A549 (cell line): ENCODE measurements around the gene GHR. TPM values are rescaled to one million over a fixed set of nuclear protein-coding genes. Genes with fewer than 3 reads are reported as not detected.

Source experiments
- ATAC-seq, 2 experiments: fragments of 200-7000 bp in 1 of 2; fragments of >200 bp in 1 of 2; cut with Nextera tagmentation in 1 of 2; cut with Tn5 transposase in 1 of 2; 3 replicates each; pipeline versions ENCODE4 v1.8.0 to v1.9.1; 2018 to 2020; ENCODE audit warnings: mild to moderate bottlenecking in 1 of 2, moderate library complexity in 1 of 2
- CTCF ChIA-PET: fragments of 300-600 bp; sonication (Branson Sonifier 250); formaldehyde crosslinking; extraction: SDS; loops from one replicate; lab custom pipeline; 2021; ENCODE audit warnings: antibody characterized with exemption, inconsistent platforms; lab: Yijun Ruan, JAX
- POLR2A ChIA-PET: fragments of 350-600 bp; formaldehyde crosslinking; extraction: SDS; loops from one replicate; lab custom pipeline; 2021; ENCODE audit warnings: antibody characterized with exemption, inconsistent platforms; lab: Yijun Ruan, JAX
- DNase-seq, 2 experiments: peaks; one replicate each; pipeline versions ENCODE4 v3.0.0 to v3.0.0-alpha.2; 2011 to 2016; ENCODE audit warnings: low read depth in 1 of 2, low spot score in 1 of 2
- FAIRE-seq: peaks from 2 replicates; lab custom pipeline; 2011; peaks lifted over from hg19 to GRCh38; lab: Jason Lieb, UNC
- H3K27ac ChIP-seq, 2 experiments: fragments of >200 bp; sonication (Bioruptor Twin); formaldehyde crosslinking; 3 replicates each; pipeline ENCODE4 v1.5.1; 2016 to 2017
- H3K4me1 ChIP-seq: fragments of >200 bp; sonication (Bioruptor Twin); formaldehyde crosslinking; 3 replicates; pipeline ENCODE4 v1.6.1; 2016
- H3K4me2 ChIP-seq: fragments of >200 bp; sonication (Bioruptor Twin); formaldehyde crosslinking; 3 replicates; pipeline ENCODE4 v1.6.1; 2016
- H3K4me3 ChIP-seq: fragments of >200 bp; sonication (Bioruptor Twin); formaldehyde crosslinking; 3 replicates; pipeline ENCODE4 v1.5.1; 2016
- H3K9me3 ChIP-seq: fragments of >200 bp; sonication (Bioruptor Twin); formaldehyde crosslinking; 3 replicates; pipeline ENCODE4 v1.6.1; 2016
- BHLHE40 ChIP-seq: IDR thresholded peaks from 2 replicates; pipeline ENCODE4 v1.6.1; 2012; ENCODE audit warnings: low read depth, low read length, inconsistent platforms
- CBX2 ChIP-seq: fragments of 200-600 bp; sonication (generic); IDR thresholded peaks from 2 replicates; pipeline ENCODE4 v1.6.1; 2016; ENCODE audit warnings: low read depth, mild to moderate bottlenecking, borderline replicate concordance
- CBX8 ChIP-seq: fragments of 200-600 bp; sonication (generic); IDR thresholded peaks from 2 replicates; pipeline ENCODE4 v1.6.1; 2016
- CEBPB ChIP-seq, 2 experiments: fragments of >200 bp in 1 of 2; sonication (Bioruptor Twin) in 1 of 2; formaldehyde crosslinking in 1 of 2; IDR thresholded peaks; 2 replicates each; pipeline ENCODE4 v1.6.1; 2012 to 2016
- CHD4 ChIP-seq: fragments of 200-600 bp; sonication (generic); IDR thresholded peaks from 2 replicates; pipeline ENCODE4 v1.6.1; 2016; ENCODE audit warnings: antibody characterized with exemption, mild to moderate bottlenecking, borderline replicate concordance
- EHMT2 ChIP-seq: fragments of 200-600 bp; sonication (generic); IDR thresholded peaks from 2 replicates; pipeline ENCODE4 v1.6.1; 2016; ENCODE audit warnings: antibody characterized with exemption, low read depth, mild to moderate bottlenecking, moderate library complexity
- ESRRA ChIP-seq: fragments of 150-350 bp; IDR thresholded peaks from 2 replicates; pipeline ENCODE4 v1.6.1; 2014; ENCODE audit warnings: mild to moderate bottlenecking, low read length, borderline replicate concordance
- FOSB ChIP-seq: fragments of 250-450 bp; sonication (Bioruptor Pico); IDR thresholded peaks from 2 replicates; pipeline ENCODE4 v1.5.0; 2020; ENCODE audit warnings: mild to moderate bottlenecking, moderate library complexity
- FOXS1 ChIP-seq: fragments of 250-450 bp; sonication (Bioruptor Pico); IDR thresholded peaks from 2 replicates; pipeline ENCODE4 v1.5.0; 2020; ENCODE audit warnings: mild to moderate bottlenecking, moderate library complexity
- HOXA7 ChIP-seq: fragments of 250-450 bp; sonication (Bioruptor Pico); IDR thresholded peaks from 2 replicates; pipeline ENCODE4 v1.5.0; 2020; ENCODE audit warnings: mild to moderate bottlenecking, moderate library complexity
- HOXB13 ChIP-seq: fragments of 250-450 bp; sonication (Bioruptor Pico); IDR thresholded peaks from 2 replicates; pipeline ENCODE4 v1.5.0; 2020; ENCODE audit warnings: low read depth, mild to moderate bottlenecking, moderate library complexity
- KDM1A ChIP-seq: fragments of 200-600 bp; sonication (generic); IDR thresholded peaks from 2 replicates; pipeline ENCODE4 v1.6.1; 2016; ENCODE audit warnings: low read depth, mild to moderate bottlenecking
- MAFK ChIP-seq: fragments of 450-650 bp; IDR thresholded peaks from 2 replicates; pipeline ENCODE4 v1.6.1; 2014; ENCODE audit not compliant: partially characterized antibody
- MAZ ChIP-seq: fragments of 150-350 bp; IDR thresholded peaks from 2 replicates; pipeline ENCODE4 v1.6.1; 2014; ENCODE audit warnings: antibody characterized with exemption, low read depth, low read length, borderline replicate concordance
- NFE2L2 ChIP-seq: fragments of 150-350 bp; conservative IDR thresholded peaks from 2 replicates; pipeline ENCODE4 v1.6.1; 2014; ENCODE audit warnings: low read length
- NR3C1 ChIP-seq: fragments of >200 bp; sonication (Bioruptor Twin); formaldehyde crosslinking; IDR thresholded peaks from 3 replicates; pipeline ENCODE4 v1.6.1; 2017
- PHF8 ChIP-seq: fragments of 200-600 bp; sonication (generic); IDR thresholded peaks from 2 replicates; pipeline ENCODE4 v1.6.1; 2016; ENCODE audit warnings: low read depth, mild to moderate bottlenecking, antibody characterized with exemption, moderate library complexity, borderline replicate concordance
- POLR2A ChIP-seq: IDR thresholded peaks from 2 replicates; pipeline ENCODE4 v1.6.1; 2012; ENCODE audit warnings: mild to moderate bottlenecking, low read length
- POLR2AphosphoS2 ChIP-seq: conservative IDR thresholded peaks from 2 replicates; pipeline ENCODE4 v1.6.1; 2012; ENCODE audit warnings: low read length, improper control_type of control experiment, inconsistent platforms
- RAD21 ChIP-seq, 2 experiments: fragments of >200 bp in 1 of 2; sonication (Bioruptor Twin) in 1 of 2; formaldehyde crosslinking in 1 of 2; IDR thresholded peaks in 1 of 2; conservative IDR thresholded peaks in 1 of 2; 2 replicates in 1 of 2; 3 replicates in 1 of 2; pipeline ENCODE4 v1.6.1; 2012 to 2018; ENCODE audit warnings: inconsistent platforms in 1 of 2
- RFX5 ChIP-seq: fragments of 450-650 bp; IDR thresholded peaks from 2 replicates; pipeline ENCODE4 v1.7.1; 2014; ENCODE audit warnings: antibody characterized with exemption, mild to moderate bottlenecking, moderate library complexity
- SMC3 ChIP-seq: fragments of >200 bp; sonication (Bioruptor Twin); formaldehyde crosslinking; IDR thresholded peaks from 3 replicates; pipeline ENCODE4 v1.6.1; 2018; ENCODE audit warnings: inconsistent platforms
- TFCP2L1 ChIP-seq: fragments of 250-450 bp; sonication (Bioruptor Pico); IDR thresholded peaks from 2 replicates; pipeline ENCODE4 v1.5.0; 2021; ENCODE audit warnings: mild to moderate bottlenecking
- TP53 ChIP-seq: fragments of 250-450 bp; sonication (Bioruptor Pico); IDR thresholded peaks from 2 replicates; pipeline ENCODE4 v1.5.0; 2021; ENCODE audit warnings: mild to moderate bottlenecking, moderate library complexity
- ZC3H11A ChIP-seq: fragments of 450-650 bp; IDR thresholded peaks from 2 replicates; pipeline ENCODE4 v1.6.1; 2014; ENCODE audit warnings: antibody characterized with exemption, mild to moderate bottlenecking
- ZFP36 ChIP-seq: fragments of 450-650 bp; IDR thresholded peaks from 2 replicates; pipeline ENCODE4 v1.6.1; 2014; ENCODE audit warnings: borderline replicate concordance; ENCODE audit not compliant: partially characterized antibody
- ZSCAN20 ChIP-seq: fragments of 250-450 bp; sonication (Bioruptor Pico); IDR thresholded peaks from 2 replicates; pipeline ENCODE4 v1.8.0; 2022; ENCODE audit warnings: mild to moderate bottlenecking, moderate library complexity
- WGBS: methylation state at CpG from one replicate; pipeline ENCODE4 v1.1.6; 2017; ENCODE audit errors: missing lambda C conversion rate; 5-methylcytosine and 5-hydroxymethylcytosine counted together
- polyA plus RNA-seq, 4 experiments: library from polyadenylated mRNA; depleted of rRNA in 3 of 4; stranded (reverse); fragments of >200 nt; fragmentation: RNase III in 1 of 4; extraction: RNeasy Plus Mini Kit Qiagen cat#74134 plus additional on column Dnase treatment in 1 of 4; gene quantifications; 2 replicates in 3 of 4; 3 replicates in 1 of 4; pipeline ENCODE4 v1.2.3, GENCODE V29; 2011 to 2017
- TF ChIP-seq, protein P1 (sequence below): fragments of 200-600 bp; sonication (generic); IDR thresholded peaks from 2 replicates; pipeline ENCODE4 v1.6.1; 2016; ENCODE audit warnings: antibody characterized with exemption, mild to moderate bottlenecking, moderate library complexity
- TF ChIP-seq, protein P2 (sequence below): fragments of >200 bp; sonication (Bioruptor Twin); formaldehyde crosslinking; IDR thresholded peaks from 2 replicates; pipeline ENCODE4 v1.6.1; 2016
- TF ChIP-seq, protein P3 (sequence below): IDR thresholded peaks from 2 replicates; pipeline ENCODE4 v1.6.1; 2012
- TF ChIP-seq, protein P4 (sequence below): fragments of 250-450 bp; sonication (Bioruptor Pico); IDR thresholded peaks from 2 replicates; pipeline ENCODE4 v1.5.0; 2020; ENCODE audit warnings: low read depth, mild to moderate bottlenecking, moderate library complexity
- TF ChIP-seq, protein P5 (sequence below): fragments of 450-650 bp; IDR thresholded peaks from 2 replicates; pipeline ENCODE4 v1.6.1; 2014; ENCODE audit warnings: antibody characterized with exemption

GHR gene
- polyA plus RNA-seq, 2 of the 4 experiments (the other 2 are of a cell fraction): 0.05 TPM; not detected in 1

DNA sequence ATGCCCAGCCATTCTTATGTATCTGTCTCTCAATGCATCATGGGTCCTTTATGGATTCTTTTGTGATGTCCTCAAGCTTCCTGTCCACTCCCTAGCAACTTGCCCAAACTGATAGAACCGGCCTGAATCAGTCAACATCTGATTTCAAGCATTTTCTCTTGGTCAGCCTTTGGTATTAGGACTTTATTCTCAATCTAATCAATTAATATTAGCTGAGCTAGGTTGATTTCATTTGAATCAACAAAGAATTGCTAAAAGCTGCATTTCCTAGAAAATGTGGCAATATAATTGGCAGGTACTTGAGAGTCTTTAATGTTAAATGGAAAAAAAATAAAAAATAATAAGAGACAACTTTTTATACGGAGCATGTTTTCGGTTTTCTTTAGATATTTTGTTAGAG, 121.8 kb downstream of the GHR start:
- CTCF ChIA-PET: no interaction called here
- FAIRE-seq: no peak
- H3K27ac ChIP-seq: no peak overlapping the region
- no peak for ATAC-seq
- no peak overlapping the region for H3K4me3 ChIP-seq
- no peak for DNase-seq
- no peaks in the 10 kb centered on the region; the same call in 2 of the 3 replicates for H3K9me3 ChIP-seq
- H3K4me2 ChIP-seq: no peak overlapping the region
- 18% methylated on average over 3 of the region's 3 CpGs for WGBS
- POLR2A ChIA-PET: no interaction called here
- TF ChIP-seq HOXA7 (CRISPR knock-in tag): no peak
- TF ChIP-seq, protein P1, sequence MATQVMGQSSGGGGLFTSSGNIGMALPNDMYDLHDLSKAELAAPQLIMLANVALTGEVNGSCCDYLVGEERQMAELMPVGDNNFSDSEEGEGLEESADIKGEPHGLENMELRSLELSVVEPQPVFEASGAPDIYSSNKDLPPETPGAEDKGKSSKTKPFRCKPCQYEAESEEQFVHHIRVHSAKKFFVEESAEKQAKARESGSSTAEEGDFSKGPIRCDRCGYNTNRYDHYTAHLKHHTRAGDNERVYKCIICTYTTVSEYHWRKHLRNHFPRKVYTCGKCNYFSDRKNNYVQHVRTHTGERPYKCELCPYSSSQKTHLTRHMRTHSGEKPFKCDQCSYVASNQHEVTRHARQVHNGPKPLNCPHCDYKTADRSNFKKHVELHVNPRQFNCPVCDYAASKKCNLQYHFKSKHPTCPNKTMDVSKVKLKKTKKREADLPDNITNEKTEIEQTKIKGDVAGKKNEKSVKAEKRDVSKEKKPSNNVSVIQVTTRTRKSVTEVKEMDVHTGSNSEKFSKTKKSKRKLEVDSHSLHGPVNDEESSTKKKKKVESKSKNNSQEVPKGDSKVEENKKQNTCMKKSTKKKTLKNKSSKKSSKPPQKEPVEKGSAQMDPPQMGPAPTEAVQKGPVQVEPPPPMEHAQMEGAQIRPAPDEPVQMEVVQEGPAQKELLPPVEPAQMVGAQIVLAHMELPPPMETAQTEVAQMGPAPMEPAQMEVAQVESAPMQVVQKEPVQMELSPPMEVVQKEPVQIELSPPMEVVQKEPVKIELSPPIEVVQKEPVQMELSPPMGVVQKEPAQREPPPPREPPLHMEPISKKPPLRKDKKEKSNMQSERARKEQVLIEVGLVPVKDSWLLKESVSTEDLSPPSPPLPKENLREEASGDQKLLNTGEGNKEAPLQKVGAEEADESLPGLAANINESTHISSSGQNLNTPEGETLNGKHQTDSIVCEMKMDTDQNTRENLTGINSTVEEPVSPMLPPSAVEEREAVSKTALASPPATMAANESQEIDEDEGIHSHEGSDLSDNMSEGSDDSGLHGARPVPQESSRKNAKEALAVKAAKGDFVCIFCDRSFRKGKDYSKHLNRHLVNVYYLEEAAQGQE: no peak
- TF ChIP-seq ESRRA: no peak
- no peak for TF ChIP-seq CBX2
- no peak for TF ChIP-seq MAFK
- TF ChIP-seq CEBPB (IDR thresholded peaks at IDR 0.05): no peak
- no peak for TF ChIP-seq POLR2AphosphoS2
- TF ChIP-seq POLR2A: no peak
- no peak for TF ChIP-seq FOXS1
- no peak for TF ChIP-seq ZSCAN20 (CRISPR knock-in tag)
- no peak for TF ChIP-seq NFE2L2
- no peak for TF ChIP-seq NR3C1
- TF ChIP-seq, all 56 proteins: peak for 0
- H3K4me1 ChIP-seq: no peaks in the 10 kb centered on the region

DNA sequence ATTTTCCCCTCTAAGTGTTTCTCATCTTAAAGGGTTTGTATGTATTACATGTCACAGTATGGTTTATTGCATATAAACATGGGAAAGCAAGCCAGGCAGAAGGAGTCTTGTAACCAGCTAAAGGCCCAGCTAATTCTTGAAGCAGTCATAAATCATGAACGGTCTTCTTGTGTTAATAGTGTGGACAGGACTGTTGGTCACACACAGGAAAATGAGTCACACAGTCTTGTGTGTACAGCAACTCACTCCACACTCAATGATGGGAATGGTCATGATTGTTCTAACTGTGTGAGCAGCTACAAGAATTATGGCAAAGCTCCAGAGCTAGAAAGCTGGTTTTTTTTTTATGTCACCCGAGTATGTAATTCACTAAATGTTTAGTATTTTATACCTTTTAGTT, 123.9 kb downstream of the GHR start:
- TF ChIP-seq TP53 (CRISPR knock-in tag) (no peak), ZC3H11A (no peak)
- Histone ChIP-seq H3K4me3 (no peak overlapping the region), H3K9me3 (no peaks in the 10 kb centered on the region), H3K4me1 (no peaks in the 10 kb centered on the region), H3K4me2 (no peak overlapping the region), H3K27ac (no peak overlapping the region)
- ChIA-PET POLR2A (no interaction called here), CTCF (no interaction called here)
- WGBS: 0% methylated on average over 2 of the region's 2 CpGs
- ATAC-seq: no peak
- no peak for FAIRE-seq
- peak in 1 of 2 experiments; percentile 1 for DNase-seq

DNA sequence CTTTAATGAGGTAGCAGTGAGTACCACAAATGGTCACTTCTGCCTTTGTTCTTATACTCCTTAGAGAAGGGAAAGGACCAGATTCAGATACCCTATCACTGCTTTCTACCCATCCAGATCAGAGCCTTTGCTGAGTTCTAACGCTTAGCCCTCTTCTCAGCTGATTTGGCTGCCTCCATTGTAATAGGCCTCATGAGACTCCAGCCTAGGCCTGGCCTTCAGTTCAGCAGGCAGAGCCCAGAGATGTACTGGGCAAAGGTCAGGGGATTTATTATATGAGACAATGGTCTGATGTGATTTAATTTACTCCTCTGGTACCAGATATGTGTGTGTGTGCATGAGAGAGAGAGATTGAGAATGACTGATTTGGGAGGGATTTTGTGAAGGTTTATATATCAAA, 124.7 kb downstream of the GHR start:
- H3K9me3 ChIP-seq: no peaks in the 10 kb centered on the region
- no peak for ATAC-seq
- H3K4me2 ChIP-seq: no peak overlapping the region
- H3K27ac ChIP-seq: no peak overlapping the region
- no peak for FAIRE-seq
- H3K4me3 ChIP-seq: no peak overlapping the region
- TF ChIP-seq, protein P2, sequence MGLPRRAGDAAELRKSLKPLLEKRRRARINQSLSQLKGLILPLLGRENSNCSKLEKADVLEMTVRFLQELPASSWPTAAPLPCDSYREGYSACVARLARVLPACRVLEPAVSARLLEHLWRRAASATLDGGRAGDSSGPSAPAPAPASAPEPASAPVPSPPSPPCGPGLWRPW: no peak
- TF ChIP-seq KDM1A (no peak), RFX5 (no peak), CHD4 (no peak), SMC3 (no peak), FOXS1 (no peak), TFCP2L1 (CRISPR knock-in tag) (no peak), RAD21 (conservative IDR thresholded peaks at IDR 0.05 in 1 of 2, IDR thresholded peaks at IDR 0.05 in 1 of 2) (no peak), FOSB (CRISPR knock-in tag) (no peak), BHLHE40 (no peak), ZFP36 (no peak), HOXB13 (CRISPR knock-in tag) (no peak), CBX8 (no peak), MAZ (no peak), EHMT2 (no peak), PHF8 (no peak)
- TF ChIP-seq, protein P3, sequence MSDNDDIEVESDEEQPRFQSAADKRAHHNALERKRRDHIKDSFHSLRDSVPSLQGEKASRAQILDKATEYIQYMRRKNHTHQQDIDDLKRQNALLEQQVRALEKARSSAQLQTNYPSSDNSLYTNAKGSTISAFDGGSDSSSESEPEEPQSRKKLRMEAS: no peak
- TF ChIP-seq, protein P4, sequence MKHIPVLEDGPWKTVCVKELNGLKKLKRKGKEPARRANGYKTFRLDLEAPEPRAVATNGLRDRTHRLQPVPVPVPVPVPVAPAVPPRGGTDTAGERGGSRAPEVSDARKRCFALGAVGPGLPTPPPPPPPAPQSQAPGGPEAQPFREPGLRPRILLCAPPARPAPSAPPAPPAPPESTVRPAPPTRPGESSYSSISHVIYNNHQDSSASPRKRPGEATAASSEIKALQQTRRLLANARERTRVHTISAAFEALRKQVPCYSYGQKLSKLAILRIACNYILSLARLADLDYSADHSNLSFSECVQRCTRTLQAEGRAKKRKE: no peak
- TF ChIP-seq, protein P5, sequence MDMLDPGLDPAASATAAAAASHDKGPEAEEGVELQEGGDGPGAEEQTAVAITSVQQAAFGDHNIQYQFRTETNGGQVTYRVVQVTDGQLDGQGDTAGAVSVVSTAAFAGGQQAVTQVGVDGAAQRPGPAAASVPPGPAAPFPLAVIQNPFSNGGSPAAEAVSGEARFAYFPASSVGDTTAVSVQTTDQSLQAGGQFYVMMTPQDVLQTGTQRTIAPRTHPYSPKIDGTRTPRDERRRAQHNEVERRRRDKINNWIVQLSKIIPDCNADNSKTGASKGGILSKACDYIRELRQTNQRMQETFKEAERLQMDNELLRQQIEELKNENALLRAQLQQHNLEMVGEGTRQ: no peak
- ChIA-PET POLR2A (no interaction called here), CTCF (no interaction called here)
- 0% methylated on average over 1 of the region's 1 CpG for WGBS
- no peaks in the 10 kb centered on the region for H3K4me1 ChIP-seq
- DNase-seq: no peak
